IMR-90 (cell line): Measurements from ENCODE around the gene AQP9. TPM values are rescaled to one million over a fixed set of nuclear protein-coding genes. Genes with fewer than 3 reads are reported as not detected.

Experiments
- ATAC-seq: fragments of 200-7000 bp; cut with Tn5 transposase; 2 replicates; pipeline ENCODE4 v1.9.1; 2020; ENCODE audit warnings: low read depth, mild to moderate bottlenecking, moderate library complexity
- BruUV-seq: library from RNA; stranded (reverse); fragments of 400-500 nt; replicated peaks from 2 replicates; lab custom pipeline; 2021; lab: Mats Ljungman, UMichigan
- CTCF ChIA-PET: fragments of 300-600 bp; formaldehyde crosslinking; extraction: SDS; loops from one replicate; lab custom pipeline; 2021; ENCODE audit warnings: antibody characterized with exemption; lab: Yijun Ruan, JAX
- POLR2A ChIA-PET: fragments of 300-600 bp; sonication (Branson Sonifier 250); formaldehyde crosslinking; loops from one replicate; lab custom pipeline; 2022; ENCODE audit warnings: antibody characterized with exemption; ENCODE audit not compliant: unreplicated experiment; lab: Charles Lee
- DNase-seq: peaks from one replicate; pipeline ENCODE4 v3.0.0; 2013
- H2AFZ ChIP-seq: replicated peaks from 2 replicates; pipeline ENCODE3; 2013; ENCODE audit warnings: low read length, mild to moderate bottlenecking; ENCODE audit not compliant: poor library complexity
- H2AK5ac ChIP-seq: 2 replicates; pipeline ENCODE4 v1.6.1; 2013; ENCODE audit warnings: low read depth, low read length, inconsistent platforms
- H2AK9ac ChIP-seq: replicated peaks from 2 replicates; pipeline ENCODE3; 2013; ENCODE audit warnings: mild to moderate bottlenecking, low read depth, low read length, moderate library complexity; ENCODE audit not compliant: poor library complexity
- H2BK120ac ChIP-seq: 2 replicates; pipeline ENCODE4 v1.6.1; 2013; ENCODE audit warnings: low read depth, low read length, inconsistent platforms
- H2BK15ac ChIP-seq: 3 replicates; pipeline ENCODE4 v1.6.1; 2013; ENCODE audit warnings: low read depth, low read length, inconsistent platforms
- H2BK20ac ChIP-seq: 2 replicates; pipeline ENCODE4 v1.6.1; 2013; ENCODE audit warnings: low read depth, mild to moderate bottlenecking, inconsistent platforms, low read length, moderate library complexity
- H2BK5ac ChIP-seq: 2 replicates; pipeline ENCODE4 v1.6.1; 2013; ENCODE audit warnings: mild to moderate bottlenecking, low read depth, low read length, inconsistent platforms; ENCODE audit not compliant: poor library complexity, severe bottlenecking
- H3K14ac ChIP-seq: replicated peaks from 2 replicates; pipeline ENCODE4 v1.6.1; 2013; ENCODE audit warnings: low read depth, low read length, inconsistent platforms
- H3K18ac ChIP-seq: 2 replicates; pipeline ENCODE4 v1.6.1; 2013; ENCODE audit warnings: low read depth, low read length, control low read depth
- H3K23ac ChIP-seq: 2 replicates; pipeline ENCODE4 v1.6.1; 2013; ENCODE audit warnings: low read depth, low read length, inconsistent platforms
- H3K27ac ChIP-seq: 2 replicates; pipeline ENCODE4 v1.5.1; 2013; ENCODE audit warnings: mild to moderate bottlenecking, control low read depth, low read length; ENCODE audit not compliant: insufficient read depth
- H3K27me3 ChIP-seq: 2 replicates; pipeline ENCODE4 v1.6.1; 2013; ENCODE audit warnings: low read length; ENCODE audit not compliant: control insufficient read depth, insufficient read depth
- H3K36me3 ChIP-seq: 2 replicates; pipeline ENCODE4 v1.6.1; 2013; ENCODE audit warnings: low read length, mixed read lengths; ENCODE audit not compliant: control insufficient read depth, insufficient read depth
- H3K4ac ChIP-seq: 2 replicates; pipeline ENCODE4 v1.6.1; 2013; ENCODE audit warnings: low read depth, low read length, inconsistent platforms
- H3K4me1 ChIP-seq: 2 replicates; pipeline ENCODE4 v1.6.1; 2013; ENCODE audit warnings: low read length, mixed read lengths; ENCODE audit not compliant: control insufficient read depth, insufficient read depth
- H3K4me2 ChIP-seq: 2 replicates; pipeline ENCODE4 v1.6.1; 2013; ENCODE audit warnings: low read depth, mild to moderate bottlenecking, control low read depth, low read length, moderate library complexity
- H3K4me3 ChIP-seq: 2 replicates; pipeline ENCODE4 v1.5.1; 2013; ENCODE audit warnings: low read depth, mild to moderate bottlenecking, control low read depth, low read length, moderate library complexity; ENCODE audit not compliant: insufficient read depth
- H3K56ac ChIP-seq: 2 replicates; pipeline ENCODE4 v1.6.1; 2013; ENCODE audit warnings: low read length, inconsistent platforms; ENCODE audit not compliant: insufficient read depth; ENCODE audit errors: extremely low read depth
- H3K79me1 ChIP-seq, 2 experiments: 2 replicates each; pipeline ENCODE4 v1.6.1; 2013; ENCODE audit warnings: low read length in 2 of 2, inconsistent platforms in 1 of 2, low read depth in 1 of 2
- H3K9ac ChIP-seq: 2 replicates; pipeline ENCODE4 v1.6.1; 2013; ENCODE audit warnings: low read depth, low read length, control low read depth
- H3K9me1 ChIP-seq: 2 replicates; pipeline ENCODE4 v1.6.1; 2013; ENCODE audit warnings: low read length, inconsistent platforms; ENCODE audit not compliant: insufficient read depth
- H3K9me3 ChIP-seq: 2 replicates; pipeline ENCODE4 v1.6.1; 2013; ENCODE audit warnings: low read length; ENCODE audit not compliant: control insufficient read depth, insufficient read depth
- H4K20me1 ChIP-seq: 2 replicates; pipeline ENCODE4 v1.6.1; 2013; ENCODE audit warnings: low read length, inconsistent platforms; ENCODE audit not compliant: insufficient read depth
- H4K5ac ChIP-seq: 2 replicates; pipeline ENCODE4 v1.6.1; 2013; ENCODE audit warnings: mild to moderate bottlenecking, low read depth, low read length, control low read depth
- H4K8ac ChIP-seq, 2 experiments: 2 replicates each; pipeline ENCODE4 v1.6.1; 2013; ENCODE audit warnings: low read depth in 2 of 2, low read length in 2 of 2, control low read depth in 1 of 2, inconsistent platforms in 1 of 2
- H4K91ac ChIP-seq: 2 replicates; pipeline ENCODE4 v1.6.1; 2013; ENCODE audit warnings: low read depth, low read length, inconsistent platforms; ENCODE audit not compliant: insufficient read depth
- CEBPB ChIP-seq: IDR thresholded peaks from 2 replicates; pipeline ENCODE4 v1.6.1; 2012; ENCODE audit warnings: low read depth, low read length, improper control_type of control experiment
- CHD1 ChIP-seq: IDR thresholded peaks from 2 replicates; pipeline ENCODE4 v1.6.1; 2012; ENCODE audit warnings: low read depth, low read length, improper control_type of control experiment
- RCOR1 ChIP-seq: IDR thresholded peaks from 2 replicates; pipeline ENCODE4 v1.6.1; 2012; ENCODE audit warnings: mild to moderate bottlenecking, low read length, improper control_type of control experiment; ENCODE audit not compliant: insufficient replicate concordance
- WGBS, 2 experiments: methylation state at CpG; one replicate each; pipeline versions ENCODE4 v1.1.5 to v1.1.7; 2013; ENCODE audit warnings: missing lambda C conversion rate in 2 of 2; ENCODE audit not compliant: insufficient read length in 1 of 2; ENCODE audit errors: extremely low coverage in 2 of 2; 5-methylcytosine and 5-hydroxymethylcytosine counted together
- dilution Hi-C: fragments of 300-500 bp; cut with HindIII; formaldehyde crosslinking; loops from one replicate; pipeline ENCODE4 v1.14.3; 2018; ENCODE audit warnings: low sequenced_read_pairs; ENCODE audit not compliant: unreplicated experiment
- in situ Hi-C: fragments of 300-500 bp; cut with MboI; formaldehyde crosslinking; loops from 3 replicates; pipeline ENCODE4 v1.14.3; 2019; ENCODE audit warnings: low sequenced_read_pairs, inconsistent platforms, mixed read lengths
- intact Hi-C: fragments of 100-400 bp; cut with micrococcal nuclease; formaldehyde crosslinking; loops from 2 replicates; pipeline ENCODE4 v1.10.0; 2022
- polyA plus RNA-seq, 3 experiments: library from polyadenylated mRNA; depleted of rRNA; stranded (reverse); fragments of >200 nt; gene quantifications; 2 replicates each; pipeline ENCODE4 v1.2.3, GENCODE V29; 2012; ENCODE audit warnings: low replicate concordance in 1 of 3
- total RNA-seq: library from RNA; depleted of rRNA; stranded (reverse); fragments of >200 nt; gene quantifications from 2 replicates; pipeline ENCODE4 v1.2.3, GENCODE V29; 2012
- TF ChIP-seq, protein P1 (sequence below): conservative IDR thresholded peaks from 2 replicates; pipeline ENCODE4 v1.5.1; 2012; ENCODE audit warnings: mild to moderate bottlenecking, low read depth, low read length, improper control_type of control experiment

The AQP9 gene
- total and polyA plus RNA-seq, 2 of the 4 experiments (the other 2 are of a cell fraction), result not detected

DNA sequence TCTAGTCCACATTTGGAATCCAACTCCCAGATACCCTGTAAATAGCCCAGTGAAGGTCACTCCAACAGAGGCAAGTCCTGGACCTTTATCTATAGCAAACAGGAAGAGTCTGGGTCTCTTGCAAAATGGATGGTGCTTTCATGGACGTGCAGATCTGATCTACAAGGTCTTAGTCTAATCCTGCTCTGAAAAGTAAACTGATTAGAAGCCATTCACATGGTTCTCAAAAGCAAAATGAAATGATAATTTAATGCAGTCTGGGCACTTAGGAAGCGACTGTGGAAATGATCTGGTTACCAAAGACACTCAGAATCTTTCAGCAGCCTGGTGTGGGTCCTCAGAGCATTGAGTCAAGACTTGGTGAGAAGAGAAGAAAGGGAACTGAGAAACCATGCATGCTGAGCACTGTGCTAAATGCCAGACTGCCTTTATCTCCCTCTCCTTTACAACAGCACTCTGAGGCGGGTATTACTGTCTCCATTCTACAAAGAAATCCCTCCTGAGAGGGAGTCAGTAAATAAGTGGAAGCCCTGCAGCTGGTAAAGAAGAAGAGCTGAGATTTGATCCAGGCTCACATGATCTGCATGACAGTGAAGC, 29.0 kb downstream of the AQP9 start:
- no peak overlapping the region for H2AK5ac ChIP-seq
- H4K20me1 ChIP-seq, result no peaks in the 10 kb centered on the region
- DNase-seq (no peak), ATAC-seq (no peak)
- H3K36me3 ChIP-seq, result no peaks in the 10 kb centered on the region
- H2AFZ ChIP-seq, result no peak overlapping the region
- peaks cover 6% of the 10 kb centered on the region; the same call in 1 of the 2 replicates for H3K27me3 ChIP-seq
- in situ Hi-C loops (no loop called here), intact Hi-C loops (loop anchor here (5.0 kb wide), 1 partner anchor 515 kb away; no protein-coding TSS in a partner anchor), dilution Hi-C loops (no loop called here)
- no peaks in the 10 kb centered on the region for H3K4me1 ChIP-seq
- no peaks in the 10 kb centered on the region for H3K79me1 ChIP-seq
- H3K23ac ChIP-seq, result no peak overlapping the region
- H2BK20ac ChIP-seq, result no peak overlapping the region
- no peak overlapping the region for H4K8ac ChIP-seq
- H2BK5ac ChIP-seq, result no peak overlapping the region
- POLR2A ChIA-PET, result no interaction called here
- H3K4me3 ChIP-seq, result no peak overlapping the region
- CTCF ChIA-PET, result no interaction called here
- no peak overlapping the region for H4K5ac ChIP-seq
- BruUV-seq, result no TSS peak
- no peak overlapping the region for H4K91ac ChIP-seq
- H3K27ac ChIP-seq, result no peak overlapping the region
- H3K14ac ChIP-seq, result no peak overlapping the region
- no peak overlapping the region for H2BK15ac ChIP-seq
- no peak overlapping the region for H3K18ac ChIP-seq
- no peak overlapping the region for H2BK120ac ChIP-seq
- no peak overlapping the region for H3K9ac ChIP-seq
- H2AK9ac ChIP-seq, result no peak overlapping the region
- TF ChIP-seq CEBPB, result no peak
- TF ChIP-seq, protein P1, sequence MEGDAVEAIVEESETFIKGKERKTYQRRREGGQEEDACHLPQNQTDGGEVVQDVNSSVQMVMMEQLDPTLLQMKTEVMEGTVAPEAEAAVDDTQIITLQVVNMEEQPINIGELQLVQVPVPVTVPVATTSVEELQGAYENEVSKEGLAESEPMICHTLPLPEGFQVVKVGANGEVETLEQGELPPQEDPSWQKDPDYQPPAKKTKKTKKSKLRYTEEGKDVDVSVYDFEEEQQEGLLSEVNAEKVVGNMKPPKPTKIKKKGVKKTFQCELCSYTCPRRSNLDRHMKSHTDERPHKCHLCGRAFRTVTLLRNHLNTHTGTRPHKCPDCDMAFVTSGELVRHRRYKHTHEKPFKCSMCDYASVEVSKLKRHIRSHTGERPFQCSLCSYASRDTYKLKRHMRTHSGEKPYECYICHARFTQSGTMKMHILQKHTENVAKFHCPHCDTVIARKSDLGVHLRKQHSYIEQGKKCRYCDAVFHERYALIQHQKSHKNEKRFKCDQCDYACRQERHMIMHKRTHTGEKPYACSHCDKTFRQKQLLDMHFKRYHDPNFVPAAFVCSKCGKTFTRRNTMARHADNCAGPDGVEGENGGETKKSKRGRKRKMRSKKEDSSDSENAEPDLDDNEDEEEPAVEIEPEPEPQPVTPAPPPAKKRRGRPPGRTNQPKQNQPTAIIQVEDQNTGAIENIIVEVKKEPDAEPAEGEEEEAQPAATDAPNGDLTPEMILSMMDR, result no peak
- no peak for TF ChIP-seq RCOR1
- no peak for TF ChIP-seq CHD1
- H3K4ac ChIP-seq, result no peak overlapping the region
- H3K9me3 ChIP-seq, result no peaks in the 10 kb centered on the region
- H3K9me1 ChIP-seq, result no peaks in the 10 kb centered on the region; the same call in 1 of the 2 replicates
- no peak overlapping the region for H3K4me2 ChIP-seq
- no CpG with 5 or more reads among the region's 3 CpGs for WGBS, 2 experiments
- no peak overlapping the region for H3K56ac ChIP-seq
